ENCODE results near the gene MRPL40.
A peak's percentile ranks its signal among the peaks of the same experiment; 100 is the strongest.

DNA sequence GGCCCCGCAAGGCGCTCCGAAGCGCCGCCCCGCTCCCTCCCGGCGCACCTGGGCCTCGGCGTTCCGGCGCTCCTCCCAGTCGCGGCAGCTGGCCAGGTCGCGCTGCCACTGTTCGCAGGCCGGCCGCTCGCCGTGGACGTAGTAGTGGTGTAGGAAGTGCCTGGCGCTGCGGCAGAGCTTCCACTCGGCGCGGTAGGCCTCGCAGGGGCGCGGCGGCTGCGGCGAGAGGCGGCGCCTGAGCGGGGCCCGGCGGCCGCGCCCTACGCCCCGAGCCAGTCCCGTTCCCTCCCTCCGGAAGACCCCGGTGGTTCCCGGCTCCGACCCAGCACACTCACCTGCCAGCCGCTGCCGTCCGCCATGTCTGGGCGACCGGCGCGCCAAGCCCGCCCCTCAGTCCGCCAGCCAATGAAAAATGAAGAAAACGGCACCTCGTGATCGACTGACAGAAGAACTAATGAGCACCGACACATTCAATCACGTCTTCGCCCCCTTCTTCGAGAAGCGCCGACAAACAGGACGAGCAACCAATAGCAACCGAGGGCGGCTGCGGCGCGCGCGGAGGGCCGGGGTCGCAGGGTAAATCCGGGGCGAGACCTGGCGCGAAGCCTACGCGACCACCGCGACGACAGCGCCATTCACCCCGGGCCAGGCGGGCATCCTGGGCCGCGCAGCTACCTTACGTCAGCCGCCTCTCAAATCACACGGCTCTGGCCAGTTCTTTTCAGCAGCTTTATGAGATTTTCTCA is 15.2 kb downstream of the MRPL40 start, which contains the start of gene C22orf39:
- TF ChIP-seq CTCF (IDR thresholded peaks at IDR 0.05) = no peak
- peak; percentile 79 to 91 for TF ChIP-seq POLR2A (IDR thresholded peaks at IDR 0.05)
